ENCODE results near the gene SBNO1.
"Not testable (repeated sequence)": the region's sequence is repeated elsewhere in the genome, so short reads cannot be mapped to it uniquely, and the experiment has no call there.

The SBNO1 gene

GRCh38 chr12:123248996-123249741 lies 115.5 kb downstream of the SBNO1 start:
- DNase-seq (ENCODE audit: low spot score), result not testable (repeated sequence)

GRCh38 chr12:123248129-123248528 lies 116.5 kb downstream of the SBNO1 start:
- DNase-seq (ENCODE audit: low spot score), result not testable (repeated sequence)

DNA sequence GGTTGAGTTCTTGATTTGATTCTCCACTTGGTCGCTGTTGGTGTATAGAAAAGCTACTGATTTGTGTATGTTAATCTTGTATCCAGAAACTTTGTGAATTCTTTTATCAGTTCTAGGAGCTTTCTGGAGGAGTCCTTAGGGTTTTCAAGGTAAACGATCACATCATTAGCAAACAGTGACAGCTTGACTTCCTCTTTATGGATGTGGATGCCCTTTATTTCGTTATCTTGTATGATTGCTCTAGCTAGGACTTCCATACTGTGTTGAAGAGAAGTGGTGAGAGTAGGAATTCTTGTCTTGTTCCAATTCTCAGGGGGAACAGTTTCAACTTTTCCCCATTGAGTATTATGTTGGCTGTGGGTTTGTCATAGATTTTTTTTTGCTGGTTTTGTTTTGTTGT lies 119.0 kb downstream of the SBNO1 start:
- DNase-seq (ENCODE audit: low spot score), result no peak

DNA sequence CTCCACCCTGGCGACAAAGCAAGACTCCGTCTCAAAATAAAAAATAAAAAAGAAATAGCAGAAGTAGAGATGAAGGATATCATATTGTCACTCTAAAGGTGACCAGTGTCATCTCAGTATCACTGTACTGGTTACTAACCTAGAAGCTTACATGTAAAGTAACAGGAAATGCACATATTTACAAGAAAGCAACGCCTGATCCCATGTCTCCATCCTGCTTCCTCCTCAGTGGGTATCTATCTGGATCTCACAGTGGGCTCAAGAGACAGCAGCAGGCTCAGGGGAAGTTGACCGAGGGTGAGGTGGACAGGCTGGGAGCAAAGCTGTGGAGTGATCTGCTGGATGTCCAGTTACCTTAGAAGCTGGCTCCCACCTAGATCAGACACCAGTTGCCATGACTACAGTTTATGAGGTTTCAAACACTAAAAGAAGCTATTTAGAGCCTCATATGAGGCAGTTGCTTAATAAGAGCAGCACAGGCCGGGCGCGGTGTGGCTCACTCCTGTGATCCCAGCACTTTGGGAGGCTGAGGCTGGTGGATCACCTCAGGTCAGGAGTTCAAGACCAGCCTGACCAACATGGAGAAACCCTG lies 120.9 kb downstream of the SBNO1 start:
- no peak for DNase-seq (ENCODE audit: low spot score)

GRCh38 chr12:123242116-123242904 lies 122.3 kb downstream of the SBNO1 start:
- no peak for DNase-seq (ENCODE audit: low spot score)

Measured in activated CD4-positive, alpha-beta T cell treated with anti-CD3 and anti-CD28 coated beads, Interleukin-2, Interleukin-4, amounts not matched to agents 100 ng/mL and 50 ng/mL, durations not matched to agents 16 hours and 8 hours (primary cell).